C4-2B (cell line): ENCODE results near the gene TMEM40.
"Not testable (repeated sequence)": the region's sequence is repeated elsewhere in the genome, so short reads cannot be mapped to it uniquely, and the experiment has no call there.

ENCODE experiments used
- ZFX ChIP-seq: fragments of 450-650 bp; IDR thresholded peaks from 2 replicates; pipeline ENCODE4 v1.6.1; 2017
- TF ChIP-seq, protein P1 (sequence below): fragments of 450-650 bp; conservative IDR thresholded peaks from 2 replicates; pipeline ENCODE4 v1.5.1; 2017; ENCODE audit warnings: mild to moderate bottlenecking

- TF ChIP-seq, protein P1, sequence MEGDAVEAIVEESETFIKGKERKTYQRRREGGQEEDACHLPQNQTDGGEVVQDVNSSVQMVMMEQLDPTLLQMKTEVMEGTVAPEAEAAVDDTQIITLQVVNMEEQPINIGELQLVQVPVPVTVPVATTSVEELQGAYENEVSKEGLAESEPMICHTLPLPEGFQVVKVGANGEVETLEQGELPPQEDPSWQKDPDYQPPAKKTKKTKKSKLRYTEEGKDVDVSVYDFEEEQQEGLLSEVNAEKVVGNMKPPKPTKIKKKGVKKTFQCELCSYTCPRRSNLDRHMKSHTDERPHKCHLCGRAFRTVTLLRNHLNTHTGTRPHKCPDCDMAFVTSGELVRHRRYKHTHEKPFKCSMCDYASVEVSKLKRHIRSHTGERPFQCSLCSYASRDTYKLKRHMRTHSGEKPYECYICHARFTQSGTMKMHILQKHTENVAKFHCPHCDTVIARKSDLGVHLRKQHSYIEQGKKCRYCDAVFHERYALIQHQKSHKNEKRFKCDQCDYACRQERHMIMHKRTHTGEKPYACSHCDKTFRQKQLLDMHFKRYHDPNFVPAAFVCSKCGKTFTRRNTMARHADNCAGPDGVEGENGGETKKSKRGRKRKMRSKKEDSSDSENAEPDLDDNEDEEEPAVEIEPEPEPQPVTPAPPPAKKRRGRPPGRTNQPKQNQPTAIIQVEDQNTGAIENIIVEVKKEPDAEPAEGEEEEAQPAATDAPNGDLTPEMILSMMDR: not testable (repeated sequence)
- not testable (repeated sequence) for TF ChIP-seq ZFX
Measured at GRCh38 chr3:12787346-12787745, 28.3 kb upstream of the TMEM40 start.
